UCSD-AML1 (cell line): Measurements from ENCODE around the gene SP100.

ENCODE experiments used
- DNase-seq: peaks from one replicate; lab custom pipeline; 2025; ENCODE audit not compliant: unreplicated experiment; lab: John Stamatoyannopoulos, UW

SP100 gene

GRCh38 chr2:230537531-230537976, 121.6 kb downstream of the SP100 start:
- DNase-seq, result no peak

- no peak for DNase-seq
Measured at GRCh38 chr2:230540332-230540731, 124.3 kb downstream of the SP100 start.

- DNase-seq, result no peak
Measured at GRCh38 chr2:230541934-230542380, 126.0 kb downstream of the SP100 start.

- no peak for DNase-seq
Measured at GRCh38 chr2:230542751-230543150, 126.8 kb downstream of the SP100 start.

GRCh38 chr2:230552181-230552580, 136.2 kb downstream of the SP100 start:
- DNase-seq, result no peak

- no peak for DNase-seq
Measured at GRCh38 chr2:230557065-230557464, 141.1 kb downstream of the SP100 start.

GRCh38 chr2:230564805-230565779, 149.1 kb downstream of the SP100 start:
- DNase-seq, result no peak

GRCh38 chr2:230569298-230569697, 153.3 kb downstream of the SP100 start:
- no peak for DNase-seq

GRCh38 chr2:230570987-230571386, 155.0 kb downstream of the SP100 start:
- no peak for DNase-seq

GRCh38 chr2:230575642-230576324, 159.8 kb downstream of the SP100 start:
- no peak for DNase-seq

GRCh38 chr2:230577114-230577513, 161.1 kb downstream of the SP100 start:
- no peak for DNase-seq

GRCh38 chr2:230578106-230578505, 162.1 kb downstream of the SP100 start:
- no peak for DNase-seq

- DNase-seq, result no peak
Measured at GRCh38 chr2:230582851-230583283, 166.9 kb downstream of the SP100 start.

GRCh38 chr2:230583581-230583980, 167.6 kb downstream of the SP100 start:
- no peak for DNase-seq

- DNase-seq, result no peak
Measured at GRCh38 chr2:230586328-230586982, 170.5 kb downstream of the SP100 start.

GRCh38 chr2:230589025-230589424, 173.0 kb downstream of the SP100 start:
- DNase-seq, result no peak

GRCh38 chr2:230589497-230590015, 173.6 kb downstream of the SP100 start:
- DNase-seq, result no peak

- DNase-seq, result no peak
Measured at GRCh38 chr2:230590333-230590732, 174.3 kb downstream of the SP100 start.

GRCh38 chr2:230591850-230592249, 175.8 kb downstream of the SP100 start:
- no peak for DNase-seq

GRCh38 chr2:230592775-230593174, 176.8 kb downstream of the SP100 start:
- DNase-seq, result no peak
